ENCODE data around the gene RDH8.

The RDH8 gene

GRCh38 chr19:9991425-9992191, 21.7 kb upstream of the RDH8 start:
- no peak overlapping the region for H3K9ac ChIP-seq (ENCODE audit: low read length)
- no peaks in the 10 kb centered on the region for H3K4me1 ChIP-seq (ENCODE audit: insufficient read depth, low read length, severe bottlenecking)
- H3K79me2 ChIP-seq (ENCODE audit: insufficient read depth, low read length) = no peaks in the 10 kb centered on the region
- H3K9me2 ChIP-seq (ENCODE audit: low read depth, low read length) = no peaks in the 10 kb centered on the region
- H4K20me1 ChIP-seq (ENCODE audit: insufficient read depth, low read length) = no peaks in the 10 kb centered on the region
- H3K27ac ChIP-seq (ENCODE audit: low read depth, low read length, poor library complexity, severe bottlenecking) = no peak overlapping the region
- H3F3A ChIP-seq (ENCODE audit: insufficient read depth, low read length) = no peaks in the 10 kb centered on the region
- H3K27me3 ChIP-seq (ENCODE audit: insufficient read depth, low read length) = peaks cover 6% of the 10 kb centered on the region
- no peak overlapping the region for H3K4me2 ChIP-seq (ENCODE audit: low read length)
- TF ChIP-seq EZH2 (IDR thresholded peaks at IDR 0.05; ENCODE audit: borderline replicate concordance, low read length) = no peak
- no peak for TF ChIP-seq CTCF (IDR thresholded peaks at IDR 0.05; ENCODE audit: low read length)
- no peaks in the 10 kb centered on the region for H3K9me3 ChIP-seq (ENCODE audit: low read length)
- H2AFZ ChIP-seq (ENCODE audit: low read length) = no peak overlapping the region
- no peak overlapping the region for H3K4me3 ChIP-seq (ENCODE audit: low read depth, low read length, poor library complexity, severe bottlenecking)
- no peaks in the 10 kb centered on the region for H3K36me3 ChIP-seq (ENCODE audit: insufficient read depth, low read length)

- no peaks in the 10 kb centered on the region for H4K20me1 ChIP-seq (ENCODE audit: insufficient read depth, low read length)
- H3K27ac ChIP-seq (ENCODE audit: low read depth, low read length, poor library complexity, severe bottlenecking) = no peak overlapping the region
- TF ChIP-seq EZH2 (IDR thresholded peaks at IDR 0.05; ENCODE audit: borderline replicate concordance, low read length) = no peak
- no peak for TF ChIP-seq CTCF (IDR thresholded peaks at IDR 0.05; ENCODE audit: low read length)
- no peaks in the 10 kb centered on the region for H3K9me3 ChIP-seq (ENCODE audit: low read length)
- H2AFZ ChIP-seq (ENCODE audit: low read length) = no peak overlapping the region
- H3K9me2 ChIP-seq (ENCODE audit: low read depth, low read length) = no peaks in the 10 kb centered on the region
- H3K9ac ChIP-seq (ENCODE audit: low read length) = no peak overlapping the region
- H3K79me2 ChIP-seq (ENCODE audit: insufficient read depth, low read length) = no peaks in the 10 kb centered on the region
- no peak overlapping the region for H3K4me2 ChIP-seq (ENCODE audit: low read length)
- no peak overlapping the region for H3K4me3 ChIP-seq (ENCODE audit: low read depth, low read length, poor library complexity, severe bottlenecking)
- H3K36me3 ChIP-seq (ENCODE audit: insufficient read depth, low read length) = no peaks in the 10 kb centered on the region
- no peaks in the 10 kb centered on the region for H3F3A ChIP-seq (ENCODE audit: insufficient read depth, low read length)
- H3K4me1 ChIP-seq (ENCODE audit: insufficient read depth, low read length, severe bottlenecking) = no peaks in the 10 kb centered on the region
- peaks cover 3% of the 10 kb centered on the region; the same call in 1 of the 2 replicates for H3K27me3 ChIP-seq (ENCODE audit: insufficient read depth, low read length)
Measured at GRCh38 chr19:9995084-9995483, 18.2 kb upstream of the RDH8 start.

- Histone ChIP-seq H3K36me3 (ENCODE audit: insufficient read depth, low read length) (no peaks in the 10 kb centered on the region), H3K4me3 (ENCODE audit: low read depth, low read length, poor library complexity, severe bottlenecking) (no peak overlapping the region), H3K79me2 (ENCODE audit: insufficient read depth, low read length) (no peaks in the 10 kb centered on the region), H3K4me1 (ENCODE audit: insufficient read depth, low read length, severe bottlenecking) (no peaks in the 10 kb centered on the region), H3K9ac (ENCODE audit: low read length) (no peak overlapping the region), H3K9me3 (ENCODE audit: low read length) (no peaks in the 10 kb centered on the region), H3K9me2 (ENCODE audit: low read depth, low read length) (no peaks in the 10 kb centered on the region), H3K27me3 (ENCODE audit: insufficient read depth, low read length) (peaks cover 3% of the 10 kb centered on the region; the same call in 1 of the 2 replicates), H4K20me1 (ENCODE audit: insufficient read depth, low read length) (no peaks in the 10 kb centered on the region), H2AFZ (ENCODE audit: low read length) (no peak overlapping the region), H3K4me2 (ENCODE audit: low read length) (no peak overlapping the region), H3F3A (ENCODE audit: insufficient read depth, low read length) (no peaks in the 10 kb centered on the region), H3K27ac (ENCODE audit: low read depth, low read length, poor library complexity, severe bottlenecking) (no peak overlapping the region)
- TF ChIP-seq CTCF (IDR thresholded peaks at IDR 0.05; ENCODE audit: low read length) = no peak
- no peak for TF ChIP-seq EZH2 (IDR thresholded peaks at IDR 0.05; ENCODE audit: borderline replicate concordance, low read length)
Measured at GRCh38 chr19:9995999-9996398, 17.3 kb upstream of the RDH8 start.
